ENCODE measurements around the gene FAM50B. TPM values are rescaled to one million over a fixed set of nuclear protein-coding genes. Genes with fewer than 3 reads are reported as not detected.

Gene FAM50B
- total RNA-seq, 2 donors from 2014 or later, result 9.9 to 15.6 TPM

- WGBS, 2 donors, result 70 to 83% methylated on average over 15 of the region's 15 CpGs
- ATAC-seq (peak; percentile 24), DNase-seq (peak; percentile 25 to 48 (median 40))
- Histone ChIP-seq H3K9me3 (no peaks in the 10 kb centered on the region), H3K27me3 (no peaks in the 10 kb centered on the region), H3K4me1 (peaks cover 43% of the 10 kb centered on the region), H3K36me3 (replicated peaks in 1 of 2; ENCODE audit: insufficient read depth in 1 of 2, low read depth in 2 of 2) (no peaks in the 10 kb centered on the region), H3K27ac (peak overlapping the region; percentile 81 to 97 (median 92)), H3K4me3 (no peak overlapping the region)
- no peak for TF ChIP-seq POLR2A (IDR thresholded peaks at IDR 0.05)
- no peak for TF ChIP-seq CTCF (IDR thresholded peaks at IDR 0.05)
- intact Hi-C loops (cut with DNase I), result no loop called here
These were observed 23.8 kb upstream of the FAM50B start for GRCh38 chr6:3825331-3825831.

DNA sequence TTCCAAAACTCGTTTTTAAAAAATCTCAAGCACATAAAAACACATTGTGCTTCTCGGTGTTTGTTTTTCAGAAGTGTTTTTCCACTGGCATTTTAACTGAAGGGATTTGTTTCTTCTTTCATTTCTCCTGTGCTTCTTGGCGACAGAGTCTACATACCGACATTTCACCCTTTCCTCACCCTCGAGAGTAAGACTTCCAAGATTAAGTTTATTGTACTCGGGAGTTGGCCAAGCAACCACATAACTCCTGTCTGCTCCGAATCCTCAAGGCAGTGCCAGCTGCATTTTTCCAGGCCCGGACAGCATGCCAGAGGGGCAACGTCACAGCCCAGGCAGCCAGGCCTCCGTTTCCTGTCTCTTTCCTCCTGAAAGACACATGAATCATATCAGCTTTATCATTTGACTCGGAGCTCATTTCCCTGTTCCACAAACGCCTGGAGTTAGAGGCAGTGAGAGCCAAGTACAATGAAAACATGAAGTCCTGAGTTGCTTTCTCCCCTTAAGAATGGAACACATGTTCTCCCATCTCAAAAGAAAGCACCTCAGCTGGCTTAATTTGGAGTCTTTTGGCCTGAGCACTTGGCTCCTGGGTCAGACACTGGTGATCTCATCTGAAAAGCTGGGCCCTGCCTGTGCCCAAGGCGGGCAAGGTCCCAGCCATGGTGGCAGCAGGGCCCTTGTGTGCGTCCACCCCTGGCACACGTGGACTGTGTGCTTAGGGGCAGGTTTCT lies 23.2 kb upstream of the FAM50B start:
- no peaks in the 10 kb centered on the region for H3K36me3 ChIP-seq (replicated peaks in 1 of 2; ENCODE audit: insufficient read depth in 1 of 2, low read depth in 2 of 2)
- intact Hi-C loops (cut with DNase I), result no loop called here
- H3K4me1 ChIP-seq, result peaks cover 43% of the 10 kb centered on the region
- TF ChIP-seq POLR2A (IDR thresholded peaks at IDR 0.05), result peak in 2 of 3 donors; percentile 39 to 46
- no peak for TF ChIP-seq CTCF (IDR thresholded peaks at IDR 0.05)
- H3K4me3 ChIP-seq, result no peak overlapping the region
- H3K9me3 ChIP-seq, result no peaks in the 10 kb centered on the region
- H3K27me3 ChIP-seq, result no peaks in the 10 kb centered on the region
- peak overlapping the region; percentile 81 to 97 (median 92) for H3K27ac ChIP-seq
- peak; percentile 90 to 94 (median 91) for DNase-seq
- peak; percentile 96 for ATAC-seq
- 20 to 24% methylated on average over 15 of the region's 15 CpGs for WGBS, 2 donors

- TF ChIP-seq POLR2A (IDR thresholded peaks at IDR 0.05), result no peak
- TF ChIP-seq CTCF (IDR thresholded peaks at IDR 0.05), result no peak
- no peaks in the 10 kb centered on the region for H3K27me3 ChIP-seq
- no peaks in the 10 kb centered on the region for H3K36me3 ChIP-seq (replicated peaks in 1 of 2; ENCODE audit: insufficient read depth in 1 of 2, low read depth in 2 of 2)
- intact Hi-C loops (cut with DNase I), result no loop called here
- H3K4me3 ChIP-seq, result no peak overlapping the region
- H3K9me3 ChIP-seq, result no peaks in the 10 kb centered on the region
- H3K4me1 ChIP-seq, result peaks cover 30% of the 10 kb centered on the region
- no peak overlapping the region for H3K27ac ChIP-seq
- DNase-seq (no peak), ATAC-seq (no peak)
- WGBS, 2 donors, result 86 to 91% methylated on average over 5 of the region's 5 CpGs
These were observed 19.9 kb upstream of the FAM50B start for GRCh38 chr6:3829285-3829684.

- no peak for ATAC-seq
- 90 to 93% methylated on average over 2 to 4 of the region's 4 CpGs for WGBS, 2 donors
- Histone ChIP-seq H3K9me3 (no peaks in the 10 kb centered on the region), H3K27me3 (no peaks in the 10 kb centered on the region), H3K4me1 (peaks cover 27% of the 10 kb centered on the region), H3K27ac (no peak overlapping the region), H3K4me3 (no peak overlapping the region), H3K36me3 (replicated peaks in 1 of 2; ENCODE audit: insufficient read depth in 1 of 2, low read depth in 2 of 2) (no peaks in the 10 kb centered on the region)
- TF ChIP-seq CTCF (IDR thresholded peaks at IDR 0.05) (no peak), POLR2A (IDR thresholded peaks at IDR 0.05) (no peak)
- intact Hi-C loops (cut with DNase I), result no loop called here
- no peak for DNase-seq
These were observed 18.4 kb upstream of the FAM50B start for GRCh38 chr6:3830806-3831205.
